Neural cell (in vitro differentiated cells): ENCODE results near the gene NKAIN4. TPM values are rescaled to one million over a fixed set of nuclear protein-coding genes. Genes with fewer than 3 reads are reported as not detected.

ENCODE experiments used
- H2AFZ ChIP-seq: fragments of 200-600, 300-800 bp; sonication (generic), shearing (Covaris generic); 2 replicates; pipeline ENCODE4 v1.6.0; 2014; ENCODE audit warnings: low read depth, mild to moderate bottlenecking, antibody characterized with exemption, low read length, moderate library complexity
- H3F3A ChIP-seq: fragments of 200-600 bp; shearing (Covaris generic); 2 replicates; pipeline ENCODE4 v1.6.1; 2016; ENCODE audit warnings: mild to moderate bottlenecking, moderate library complexity, mixed read lengths, antibody characterized with exemption, low read length; ENCODE audit not compliant: insufficient read depth, poor library complexity, severe bottlenecking
- H3K27ac ChIP-seq: fragments of 200-600, 300-800 bp; sonication (generic), shearing (Covaris generic); 2 replicates; pipeline ENCODE4 v1.5.1; 2014; ENCODE audit warnings: mild to moderate bottlenecking, low read length, moderate library complexity
- H3K27me3 ChIP-seq: fragments of 300-800, 200-600 bp; sonication (generic), shearing (Covaris generic); 2 replicates; pipeline ENCODE4 v1.6.0; 2014; ENCODE audit warnings: mild to moderate bottlenecking, low read depth, low read length, moderate library complexity; ENCODE audit not compliant: insufficient read depth
- H3K36me3 ChIP-seq: fragments of 300-800, 200-600 bp; sonication (generic), shearing (Covaris generic); 2 replicates; pipeline ENCODE4 v1.5.1; 2014; ENCODE audit warnings: mild to moderate bottlenecking, antibody characterized with exemption, low read length, moderate library complexity; ENCODE audit not compliant: insufficient read depth
- H3K4me2 ChIP-seq: fragments of 300-800, 200-600 bp; sonication (generic), shearing (Covaris generic); 2 replicates; pipeline ENCODE4 v1.6.0; 2014; ENCODE audit warnings: mild to moderate bottlenecking, low read length
- H3K4me3 ChIP-seq: fragments of 300-800, 200-600 bp; sonication (generic), shearing (Covaris generic); 2 replicates; pipeline ENCODE4 v1.5.1; 2014; ENCODE audit warnings: mild to moderate bottlenecking, low read length, moderate library complexity
- H3K79me2 ChIP-seq: fragments of 200-600 bp; shearing (Covaris generic); replicated peaks from 2 replicates; pipeline ENCODE4 v1.6.0; 2014; ENCODE audit warnings: mild to moderate bottlenecking, low read length, moderate library complexity; ENCODE audit not compliant: insufficient read depth
- H3K9ac ChIP-seq: fragments of 300-800, 200-600 bp; sonication (generic), shearing (Covaris generic); 2 replicates; pipeline ENCODE4 v1.6.1; 2016; ENCODE audit warnings: mild to moderate bottlenecking, low read length, mixed read lengths
- H3K9me2 ChIP-seq: fragments of 200-600 bp; shearing (Covaris generic); 2 replicates; pipeline ENCODE4 v1.6.1; 2016; ENCODE audit warnings: mild to moderate bottlenecking, low read length, mixed read lengths; ENCODE audit not compliant: insufficient read depth
- H3K9me3 ChIP-seq: fragments of 200-600, 300-800 bp; sonication (generic), shearing (Covaris generic); 2 replicates; pipeline ENCODE4 v1.6.1; 2016; ENCODE audit warnings: mild to moderate bottlenecking, mixed run types, low read length, moderate library complexity, mixed read lengths
- H4K20me1 ChIP-seq: fragments of 200-600 bp; shearing (Covaris generic); 2 replicates; pipeline ENCODE4 v1.6.1; 2016; ENCODE audit warnings: mild to moderate bottlenecking, mixed run types; ENCODE audit not compliant: insufficient read depth
- CTCF ChIP-seq: fragments of 450-650 bp; IDR thresholded peaks from 2 replicates; pipeline ENCODE4 v1.5.1; 2014; ENCODE audit warnings: antibody characterized with exemption, mild to moderate bottlenecking, moderate library complexity; ENCODE audit not compliant: poor library complexity, severe bottlenecking
- EP300 ChIP-seq: fragments of 450-650 bp; conservative IDR thresholded peaks from 2 replicates; pipeline ENCODE4 v1.6.1; 2014; ENCODE audit warnings: antibody characterized with exemption, mild to moderate bottlenecking, moderate library complexity; ENCODE audit not compliant: poor library complexity, severe bottlenecking
- EZH2 ChIP-seq: fragments of 200-600, 300-800 bp; shearing (Covaris generic), sonication (generic); IDR thresholded peaks from 2 replicates; pipeline ENCODE4 v1.6.1; 2014; ENCODE audit warnings: antibody characterized with exemption, low read length, borderline replicate concordance, mild to moderate bottlenecking; ENCODE audit not compliant: insufficient read depth, poor library complexity, severe bottlenecking
- MXI1 ChIP-seq: fragments of 450-650 bp; conservative IDR thresholded peaks from 2 replicates; pipeline ENCODE4 v1.6.1; 2014; ENCODE audit warnings: antibody characterized with exemption, mild to moderate bottlenecking; ENCODE audit not compliant: poor library complexity, severe bottlenecking
- POLR2AphosphoS5 ChIP-seq: IDR thresholded peaks from 2 replicates; pipeline ENCODE4 v1.6.1; 2012
- RAD21 ChIP-seq: fragments of 450-650 bp; conservative IDR thresholded peaks from 2 replicates; pipeline ENCODE4 v1.6.1; 2014; ENCODE audit warnings: antibody characterized with exemption, mild to moderate bottlenecking, moderate library complexity
- REST ChIP-seq: IDR thresholded peaks from 2 replicates; pipeline ENCODE4 v1.6.1; 2012; ENCODE audit warnings: borderline replicate concordance
- SMC3 ChIP-seq: fragments of 450-650 bp; conservative IDR thresholded peaks from 2 replicates; pipeline ENCODE4 v1.6.1; 2014; ENCODE audit warnings: antibody characterized with exemption, mild to moderate bottlenecking, moderate library complexity; ENCODE audit not compliant: poor library complexity
- TAF1 ChIP-seq: IDR thresholded peaks from 2 replicates; pipeline ENCODE4 v1.6.1; 2012; ENCODE audit warnings: low read depth
- polyA plus RNA-seq: library from polyadenylated mRNA; depleted of rRNA; stranded (reverse); fragments of >200 nt; gene quantifications from 2 replicates; pipeline ENCODE4 v1.2.3, GENCODE V29; 2014

NKAIN4 gene
- polyA plus RNA-seq, 1 donor from 2014 or later = 11.2 TPM

GRCh38 chr20:63268671-63269439 lies 14.6 kb upstream of the NKAIN4 start:
- Histone ChIP-seq H3F3A (no peaks in the 10 kb centered on the region), H3K27ac (no peak overlapping the region), H2AFZ (no peak overlapping the region), H3K9me3 (no peaks in the 10 kb centered on the region), H3K9ac (no peak overlapping the region), H3K4me3 (no peak overlapping the region), H3K27me3 (no peaks in the 10 kb centered on the region), H4K20me1 (no peaks in the 10 kb centered on the region), H3K36me3 (no peaks in the 10 kb centered on the region), H3K9me2 (no peaks in the 10 kb centered on the region), H3K79me2 (peaks cover 18% of the 10 kb centered on the region), H3K4me2 (no peak overlapping the region)
- TF ChIP-seq POLR2AphosphoS5 = no peak
- TF ChIP-seq RAD21 = no peak
- TF ChIP-seq TAF1 = no peak

- H3K27me3 ChIP-seq = no peaks in the 10 kb centered on the region
- no peak overlapping the region for H3K4me3 ChIP-seq
- H3K9ac ChIP-seq = no peak overlapping the region
- H4K20me1 ChIP-seq = no peaks in the 10 kb centered on the region
- H3K36me3 ChIP-seq = no peaks in the 10 kb centered on the region
- no peaks in the 10 kb centered on the region for H3F3A ChIP-seq
- H2AFZ ChIP-seq = no peak overlapping the region
- TF ChIP-seq RAD21 = no peak
- no peak for TF ChIP-seq TAF1
- no peak for TF ChIP-seq MXI1
- no peak for TF ChIP-seq EP300
- no peak for TF ChIP-seq CTCF
- TF ChIP-seq POLR2AphosphoS5 = no peak
- TF ChIP-seq EZH2 = no peak
- no peak for TF ChIP-seq REST
- peaks cover 12% of the 10 kb centered on the region for H3K79me2 ChIP-seq
- H3K27ac ChIP-seq = no peak overlapping the region
- H3K4me2 ChIP-seq = no peak overlapping the region
- no peaks in the 10 kb centered on the region for H3K9me2 ChIP-seq
- H3K9me3 ChIP-seq = no peaks in the 10 kb centered on the region
Observed at GRCh38 chr20:63268256-63268655, 14.0 kb upstream of the NKAIN4 start.

- Histone ChIP-seq H3K36me3 (no peaks in the 10 kb centered on the region), H3F3A (no peaks in the 10 kb centered on the region), H2AFZ (no peak overlapping the region), H3K79me2 (peaks cover 7% of the 10 kb centered on the region), H3K4me2 (no peak overlapping the region), H3K9ac (no peak overlapping the region), H4K20me1 (no peaks in the 10 kb centered on the region), H3K27me3 (no peaks in the 10 kb centered on the region), H3K27ac (no peak overlapping the region), H3K9me3 (no peaks in the 10 kb centered on the region), H3K9me2 (no peaks in the 10 kb centered on the region), H3K4me3 (no peak overlapping the region)
- TF ChIP-seq CTCF (no peak), EZH2 (no peak), EP300 (no peak), REST (no peak), TAF1 (no peak), POLR2AphosphoS5 (no peak), RAD21 (no peak), SMC3 (no peak), MXI1 (no peak)
Observed at GRCh38 chr20:63267691-63268090, 13.4 kb upstream of the NKAIN4 start.
